ENCODE results near the gene DENND4B.

DNA sequence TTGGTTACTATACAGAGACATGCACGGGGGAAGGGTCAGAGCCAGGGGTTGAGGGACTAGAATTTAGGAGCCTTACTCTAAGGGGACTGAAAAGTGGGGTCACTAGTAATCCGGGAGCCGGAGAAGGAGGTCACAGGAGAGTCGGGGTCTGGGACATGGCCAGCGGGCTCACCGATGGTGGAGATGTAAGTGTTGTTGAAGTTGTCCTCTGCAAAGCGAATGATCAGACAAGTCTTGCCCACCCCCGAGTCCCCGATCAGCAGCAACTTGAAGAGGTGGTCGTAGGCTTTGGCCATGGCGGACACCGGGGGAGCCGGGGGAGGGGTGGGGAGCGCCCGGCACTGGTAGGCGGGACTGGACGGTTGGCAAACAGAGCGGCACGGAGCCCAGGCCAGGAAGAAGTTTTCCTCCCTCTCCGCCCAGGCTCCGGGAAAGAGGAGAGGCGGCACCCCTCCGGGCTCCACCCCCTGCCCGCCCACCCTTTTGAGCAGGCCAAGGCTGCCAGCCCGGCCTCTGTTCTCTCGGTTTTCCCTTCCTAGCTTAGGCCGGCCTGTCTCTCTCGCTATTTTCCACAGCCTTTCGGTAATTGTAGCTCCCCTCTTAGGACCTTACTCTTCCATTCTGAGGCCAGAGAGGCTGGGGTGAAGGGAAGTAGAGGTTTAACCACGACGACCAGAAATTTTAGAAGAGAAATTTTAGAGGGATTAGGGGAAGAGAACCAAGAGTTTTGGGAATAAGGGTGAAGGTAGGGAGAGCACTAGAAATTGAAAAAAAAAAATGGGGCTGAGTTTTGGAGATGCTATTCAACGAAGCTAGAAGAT lies 39.6 kb upstream of the DENND4B start, which contains the start of gene RAB13:
- TF ChIP-seq, protein P1, sequence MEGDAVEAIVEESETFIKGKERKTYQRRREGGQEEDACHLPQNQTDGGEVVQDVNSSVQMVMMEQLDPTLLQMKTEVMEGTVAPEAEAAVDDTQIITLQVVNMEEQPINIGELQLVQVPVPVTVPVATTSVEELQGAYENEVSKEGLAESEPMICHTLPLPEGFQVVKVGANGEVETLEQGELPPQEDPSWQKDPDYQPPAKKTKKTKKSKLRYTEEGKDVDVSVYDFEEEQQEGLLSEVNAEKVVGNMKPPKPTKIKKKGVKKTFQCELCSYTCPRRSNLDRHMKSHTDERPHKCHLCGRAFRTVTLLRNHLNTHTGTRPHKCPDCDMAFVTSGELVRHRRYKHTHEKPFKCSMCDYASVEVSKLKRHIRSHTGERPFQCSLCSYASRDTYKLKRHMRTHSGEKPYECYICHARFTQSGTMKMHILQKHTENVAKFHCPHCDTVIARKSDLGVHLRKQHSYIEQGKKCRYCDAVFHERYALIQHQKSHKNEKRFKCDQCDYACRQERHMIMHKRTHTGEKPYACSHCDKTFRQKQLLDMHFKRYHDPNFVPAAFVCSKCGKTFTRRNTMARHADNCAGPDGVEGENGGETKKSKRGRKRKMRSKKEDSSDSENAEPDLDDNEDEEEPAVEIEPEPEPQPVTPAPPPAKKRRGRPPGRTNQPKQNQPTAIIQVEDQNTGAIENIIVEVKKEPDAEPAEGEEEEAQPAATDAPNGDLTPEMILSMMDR (IDR thresholded peaks at IDR 0.05): no peak
- TF ChIP-seq EZH2 (IDR thresholded peaks at IDR 0.05) (no peak), EZH2phosphoT487 (IDR thresholded peaks at IDR 0.05) (no peak)
